ENCODE results near the gene EPB41L5.

GRCh38 chr2:120226316-120226715 is 213.4 kb downstream of the EPB41L5 start:
- TF ChIP-seq CTCF (IDR thresholded peaks at IDR 0.05) (no peak), POLR2A (IDR thresholded peaks at IDR 0.05) (no peak)

Measured in breast epithelium (tissue), 3 donors.